Measurements from ENCODE around the gene ORC4. TPM values are rescaled to one million over a fixed set of nuclear protein-coding genes. Genes with fewer than 3 reads are reported as not detected.

The ORC4 gene
- total RNA-seq, 1 donor from 2014 or later: 41.3 TPM

DNA sequence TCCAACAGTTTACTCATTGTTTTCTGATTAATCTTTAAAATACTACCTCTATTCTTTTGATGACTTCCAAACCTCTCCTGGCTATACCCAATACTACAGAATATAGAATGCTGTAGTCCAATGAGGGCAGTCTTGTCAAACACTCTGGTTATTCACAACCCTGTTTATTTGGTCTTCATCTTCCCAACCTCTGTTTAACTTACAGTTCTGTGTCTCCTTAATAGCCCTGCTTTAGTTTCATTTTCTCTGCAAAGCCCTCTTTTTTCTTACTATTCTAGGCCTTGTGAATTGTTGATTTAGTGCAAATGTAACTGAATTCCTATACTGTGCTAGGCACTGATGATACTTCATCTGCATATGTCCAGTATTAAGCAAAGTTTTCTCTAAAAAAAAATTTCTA, 135.7 kb downstream of the ORC4 start:
- Histone ChIP-seq H3K4me1 (peaks cover 7% of the 10 kb centered on the region), H3K27ac (no peak overlapping the region), H3K27me3 (ENCODE audit: low read depth) (no peaks in the 10 kb centered on the region), H3K36me3 (no peaks in the 10 kb centered on the region), H3K9me3 (no peaks in the 10 kb centered on the region), H3K4me3 (no peak overlapping the region)
- ATAC-seq (no peak), DNase-seq (no peak)
- TF ChIP-seq, protein P1, sequence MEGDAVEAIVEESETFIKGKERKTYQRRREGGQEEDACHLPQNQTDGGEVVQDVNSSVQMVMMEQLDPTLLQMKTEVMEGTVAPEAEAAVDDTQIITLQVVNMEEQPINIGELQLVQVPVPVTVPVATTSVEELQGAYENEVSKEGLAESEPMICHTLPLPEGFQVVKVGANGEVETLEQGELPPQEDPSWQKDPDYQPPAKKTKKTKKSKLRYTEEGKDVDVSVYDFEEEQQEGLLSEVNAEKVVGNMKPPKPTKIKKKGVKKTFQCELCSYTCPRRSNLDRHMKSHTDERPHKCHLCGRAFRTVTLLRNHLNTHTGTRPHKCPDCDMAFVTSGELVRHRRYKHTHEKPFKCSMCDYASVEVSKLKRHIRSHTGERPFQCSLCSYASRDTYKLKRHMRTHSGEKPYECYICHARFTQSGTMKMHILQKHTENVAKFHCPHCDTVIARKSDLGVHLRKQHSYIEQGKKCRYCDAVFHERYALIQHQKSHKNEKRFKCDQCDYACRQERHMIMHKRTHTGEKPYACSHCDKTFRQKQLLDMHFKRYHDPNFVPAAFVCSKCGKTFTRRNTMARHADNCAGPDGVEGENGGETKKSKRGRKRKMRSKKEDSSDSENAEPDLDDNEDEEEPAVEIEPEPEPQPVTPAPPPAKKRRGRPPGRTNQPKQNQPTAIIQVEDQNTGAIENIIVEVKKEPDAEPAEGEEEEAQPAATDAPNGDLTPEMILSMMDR (IDR thresholded peaks at IDR 0.05): no peak
- intact Hi-C loops (cut with DNase I): no loop called here

DNA sequence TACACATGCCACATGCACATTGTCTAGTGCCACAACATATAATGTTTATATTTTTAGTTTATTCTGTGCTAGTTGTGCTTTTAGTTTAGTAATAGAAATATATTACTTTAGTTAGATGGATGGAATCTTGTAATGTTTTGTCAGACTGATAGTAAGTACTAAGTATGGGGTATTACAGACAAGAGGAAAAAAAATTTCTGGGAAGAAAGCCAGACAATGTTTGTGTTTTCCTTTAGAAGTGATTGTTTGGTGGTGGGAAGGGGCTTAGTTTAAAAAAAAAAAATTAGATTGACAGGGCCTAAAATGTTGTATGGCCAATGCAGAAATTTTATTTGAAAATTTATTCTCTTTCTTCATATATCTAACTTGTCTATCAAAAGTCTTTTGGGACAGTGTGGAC, 137.9 kb downstream of the ORC4 start:
- ATAC-seq (no peak), DNase-seq (no peak)
- H3K4me3 ChIP-seq: no peak overlapping the region
- H3K27me3 ChIP-seq (ENCODE audit: low read depth): no peaks in the 10 kb centered on the region
- H3K9me3 ChIP-seq: no peaks in the 10 kb centered on the region
- no peak overlapping the region for H3K27ac ChIP-seq
- intact Hi-C loops (cut with DNase I): no loop called here
- TF ChIP-seq, protein P1 (IDR thresholded peaks at IDR 0.05): no peak
- H3K36me3 ChIP-seq: no peaks in the 10 kb centered on the region
- H3K4me1 ChIP-seq: peaks cover 7% of the 10 kb centered on the region

Other genes starting within 250 kb of the ORC4 start
- 18.2 TPM for gene ACVR2A, start 175.7 kb downstream of the ORC4 start, total RNA-seq
- gene MBD5, start 354 bp upstream of the ORC4 start, total RNA-seq: 46.3 TPM

All from lower lobe of right lung (tissue), 2 donors.